IMR-90 (cell line): Measurements from ENCODE around the gene F12. TPM values are rescaled to one million over a fixed set of nuclear protein-coding genes. Genes with fewer than 3 reads are reported as not detected.
"Not testable (repeated sequence)": the region's sequence is repeated elsewhere in the genome, so short reads cannot be mapped to it uniquely, and the experiment has no call there.

ENCODE experiments used
- ATAC-seq: fragments of 200-7000 bp; cut with Tn5 transposase; 2 replicates; pipeline ENCODE4 v1.9.1; 2020; ENCODE audit warnings: low read depth, mild to moderate bottlenecking, moderate library complexity
- BruUV-seq: library from RNA; stranded (reverse); fragments of 400-500 nt; replicated peaks from 2 replicates; lab custom pipeline; 2021; lab: Mats Ljungman, UMichigan
- CTCF ChIA-PET: fragments of 300-600 bp; formaldehyde crosslinking; extraction: SDS; loops from one replicate; lab custom pipeline; 2021; ENCODE audit warnings: antibody characterized with exemption; lab: Yijun Ruan, JAX
- POLR2A ChIA-PET: fragments of 300-600 bp; sonication (Branson Sonifier 250); formaldehyde crosslinking; loops from one replicate; lab custom pipeline; 2022; ENCODE audit warnings: antibody characterized with exemption; ENCODE audit not compliant: unreplicated experiment; lab: Charles Lee
- DNase-seq: peaks from one replicate; pipeline ENCODE4 v3.0.0; 2013
- H2AFZ ChIP-seq: replicated peaks from 2 replicates; pipeline ENCODE3; 2013; ENCODE audit warnings: low read length, mild to moderate bottlenecking; ENCODE audit not compliant: poor library complexity
- H2AK5ac ChIP-seq: 2 replicates; pipeline ENCODE4 v1.6.1; 2013; ENCODE audit warnings: low read depth, low read length, inconsistent platforms
- H2AK9ac ChIP-seq: replicated peaks from 2 replicates; pipeline ENCODE3; 2013; ENCODE audit warnings: mild to moderate bottlenecking, low read depth, low read length, moderate library complexity; ENCODE audit not compliant: poor library complexity
- H2BK120ac ChIP-seq: 2 replicates; pipeline ENCODE4 v1.6.1; 2013; ENCODE audit warnings: low read depth, low read length, inconsistent platforms
- H2BK15ac ChIP-seq: 3 replicates; pipeline ENCODE4 v1.6.1; 2013; ENCODE audit warnings: low read depth, low read length, inconsistent platforms
- H2BK20ac ChIP-seq: 2 replicates; pipeline ENCODE4 v1.6.1; 2013; ENCODE audit warnings: low read depth, mild to moderate bottlenecking, inconsistent platforms, low read length, moderate library complexity
- H2BK5ac ChIP-seq: 2 replicates; pipeline ENCODE4 v1.6.1; 2013; ENCODE audit warnings: mild to moderate bottlenecking, low read depth, low read length, inconsistent platforms; ENCODE audit not compliant: poor library complexity, severe bottlenecking
- H3K14ac ChIP-seq: replicated peaks from 2 replicates; pipeline ENCODE4 v1.6.1; 2013; ENCODE audit warnings: low read depth, low read length, inconsistent platforms
- H3K18ac ChIP-seq: 2 replicates; pipeline ENCODE4 v1.6.1; 2013; ENCODE audit warnings: low read depth, low read length, control low read depth
- H3K23ac ChIP-seq: 2 replicates; pipeline ENCODE4 v1.6.1; 2013; ENCODE audit warnings: low read depth, low read length, inconsistent platforms
- H3K27ac ChIP-seq: 2 replicates; pipeline ENCODE4 v1.5.1; 2013; ENCODE audit warnings: mild to moderate bottlenecking, control low read depth, low read length; ENCODE audit not compliant: insufficient read depth
- H3K27me3 ChIP-seq: 2 replicates; pipeline ENCODE4 v1.6.1; 2013; ENCODE audit warnings: low read length; ENCODE audit not compliant: control insufficient read depth, insufficient read depth
- H3K36me3 ChIP-seq: 2 replicates; pipeline ENCODE4 v1.6.1; 2013; ENCODE audit warnings: low read length, mixed read lengths; ENCODE audit not compliant: control insufficient read depth, insufficient read depth
- H3K4ac ChIP-seq: 2 replicates; pipeline ENCODE4 v1.6.1; 2013; ENCODE audit warnings: low read depth, low read length, inconsistent platforms
- H3K4me1 ChIP-seq: 2 replicates; pipeline ENCODE4 v1.6.1; 2013; ENCODE audit warnings: low read length, mixed read lengths; ENCODE audit not compliant: control insufficient read depth, insufficient read depth
- H3K4me2 ChIP-seq: 2 replicates; pipeline ENCODE4 v1.6.1; 2013; ENCODE audit warnings: low read depth, mild to moderate bottlenecking, control low read depth, low read length, moderate library complexity
- H3K4me3 ChIP-seq: 2 replicates; pipeline ENCODE4 v1.5.1; 2013; ENCODE audit warnings: low read depth, mild to moderate bottlenecking, control low read depth, low read length, moderate library complexity; ENCODE audit not compliant: insufficient read depth
- H3K56ac ChIP-seq: 2 replicates; pipeline ENCODE4 v1.6.1; 2013; ENCODE audit warnings: low read length, inconsistent platforms; ENCODE audit not compliant: insufficient read depth; ENCODE audit errors: extremely low read depth
- H3K79me1 ChIP-seq, 2 experiments: 2 replicates each; pipeline ENCODE4 v1.6.1; 2013; ENCODE audit warnings: low read length in 2 of 2, inconsistent platforms in 1 of 2, low read depth in 1 of 2
- H3K9ac ChIP-seq: 2 replicates; pipeline ENCODE4 v1.6.1; 2013; ENCODE audit warnings: low read depth, low read length, control low read depth
- H3K9me1 ChIP-seq: 2 replicates; pipeline ENCODE4 v1.6.1; 2013; ENCODE audit warnings: low read length, inconsistent platforms; ENCODE audit not compliant: insufficient read depth
- H3K9me3 ChIP-seq: 2 replicates; pipeline ENCODE4 v1.6.1; 2013; ENCODE audit warnings: low read length; ENCODE audit not compliant: control insufficient read depth, insufficient read depth
- H4K20me1 ChIP-seq: 2 replicates; pipeline ENCODE4 v1.6.1; 2013; ENCODE audit warnings: low read length, inconsistent platforms; ENCODE audit not compliant: insufficient read depth
- H4K5ac ChIP-seq: 2 replicates; pipeline ENCODE4 v1.6.1; 2013; ENCODE audit warnings: mild to moderate bottlenecking, low read depth, low read length, control low read depth
- H4K8ac ChIP-seq, 2 experiments: 2 replicates each; pipeline ENCODE4 v1.6.1; 2013; ENCODE audit warnings: low read depth in 2 of 2, low read length in 2 of 2, control low read depth in 1 of 2, inconsistent platforms in 1 of 2
- H4K91ac ChIP-seq: 2 replicates; pipeline ENCODE4 v1.6.1; 2013; ENCODE audit warnings: low read depth, low read length, inconsistent platforms; ENCODE audit not compliant: insufficient read depth
- CEBPB ChIP-seq: IDR thresholded peaks from 2 replicates; pipeline ENCODE4 v1.6.1; 2012; ENCODE audit warnings: low read depth, low read length, improper control_type of control experiment
- CTCF ChIP-seq: conservative IDR thresholded peaks from 2 replicates; pipeline ENCODE4 v1.5.1; 2012; ENCODE audit warnings: mild to moderate bottlenecking, low read depth, low read length, improper control_type of control experiment
- MAFK ChIP-seq: IDR thresholded peaks from 2 replicates; pipeline ENCODE4 v1.6.1; 2012; ENCODE audit warnings: low read depth, low read length, improper control_type of control experiment
- MAZ ChIP-seq: IDR thresholded peaks from 2 replicates; pipeline ENCODE4 v1.6.1; 2012; ENCODE audit warnings: low read depth, mild to moderate bottlenecking, low read length, improper control_type of control experiment, moderate library complexity, borderline replicate concordance
- WGBS, 2 experiments: methylation state at CpG; one replicate each; pipeline versions ENCODE4 v1.1.5 to v1.1.7; 2013; ENCODE audit warnings: missing lambda C conversion rate in 2 of 2; ENCODE audit not compliant: insufficient read length in 1 of 2; ENCODE audit errors: extremely low coverage in 2 of 2; 5-methylcytosine and 5-hydroxymethylcytosine counted together
- dilution Hi-C: fragments of 300-500 bp; cut with HindIII; formaldehyde crosslinking; loops from one replicate; pipeline ENCODE4 v1.14.3; 2018; ENCODE audit warnings: low sequenced_read_pairs; ENCODE audit not compliant: unreplicated experiment
- in situ Hi-C: fragments of 300-500 bp; cut with MboI; formaldehyde crosslinking; loops from 3 replicates; pipeline ENCODE4 v1.14.3; 2019; ENCODE audit warnings: low sequenced_read_pairs, inconsistent platforms, mixed read lengths
- intact Hi-C: fragments of 100-400 bp; cut with micrococcal nuclease; formaldehyde crosslinking; loops from 2 replicates; pipeline ENCODE4 v1.10.0; 2022
- polyA plus RNA-seq, 3 experiments: library from polyadenylated mRNA; depleted of rRNA; stranded (reverse); fragments of >200 nt; gene quantifications; 2 replicates each; pipeline ENCODE4 v1.2.3, GENCODE V29; 2012; ENCODE audit warnings: low replicate concordance in 1 of 3
- total RNA-seq: library from RNA; depleted of rRNA; stranded (reverse); fragments of >200 nt; gene quantifications from 2 replicates; pipeline ENCODE4 v1.2.3, GENCODE V29; 2012

The F12 gene
- total and polyA plus RNA-seq, 2 of the 4 experiments (the other 2 are of a cell fraction): 0.36 to 1.2 TPM

DNA sequence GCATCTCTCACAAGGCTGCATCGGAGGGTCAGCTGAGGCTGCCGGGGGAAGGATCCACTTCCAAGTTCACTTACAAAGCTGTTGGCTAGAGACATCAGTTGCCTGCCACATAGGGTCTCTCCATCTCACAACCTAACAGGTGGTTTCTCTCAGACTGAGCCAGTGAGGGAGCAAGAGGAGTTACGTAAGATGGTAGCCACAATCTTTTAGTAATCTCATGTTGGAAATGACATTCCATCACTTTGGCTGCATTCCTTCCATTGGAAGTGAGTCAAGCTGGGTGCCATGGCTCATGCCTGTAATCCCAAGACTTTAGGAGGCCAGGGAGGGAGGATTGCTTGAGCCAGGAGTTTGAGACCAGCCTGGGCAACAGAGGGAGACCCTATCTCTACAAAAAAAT is 9.7 kb upstream of the F12 start:
- no peak overlapping the region for H2AFZ ChIP-seq
- ChIA-PET CTCF (interaction anchor here (1.0 kb wide), 1 partner anchor 15 kb away, joined by 3 read pairs; no protein-coding TSS in a partner anchor), POLR2A (no interaction called here)
- DNase-seq (peak; percentile 81), ATAC-seq (peak; percentile 78)
- H3K23ac ChIP-seq: no peak overlapping the region
- dilution Hi-C loops: no loop called here
- no peaks in the 10 kb centered on the region for H4K20me1 ChIP-seq
- H2AK9ac ChIP-seq: no peak overlapping the region
- intact Hi-C loops: no loop called here
- no peak overlapping the region for H2BK15ac ChIP-seq
- no peaks in the 10 kb centered on the region for H3K36me3 ChIP-seq
- no peak overlapping the region for H2AK5ac ChIP-seq
- H3K9me3 ChIP-seq: no peaks in the 10 kb centered on the region
- no peaks in the 10 kb centered on the region; the same call in 1 of the 2 replicates for H3K27me3 ChIP-seq
- no peak overlapping the region for H3K9ac ChIP-seq
- H3K4me3 ChIP-seq: no peak overlapping the region
- no peak overlapping the region for H4K8ac ChIP-seq
- H3K4me2 ChIP-seq: no peak overlapping the region
- H3K27ac ChIP-seq: no peak overlapping the region
- TF ChIP-seq MAFK (no peak), CEBPB (peak; percentile 82), CTCF (no peak), MAZ (no peak)
- no peak overlapping the region for H3K4ac ChIP-seq
- H3K79me1 ChIP-seq: no peaks in the 10 kb centered on the region
- H4K91ac ChIP-seq: no peak overlapping the region
- no peak overlapping the region for H3K56ac ChIP-seq
- in situ Hi-C loops: no loop called here
- BruUV-seq: no TSS peak
- H4K5ac ChIP-seq: no peak overlapping the region
- no peak overlapping the region for H3K14ac ChIP-seq
- no peak overlapping the region for H2BK120ac ChIP-seq
- H3K4me1 ChIP-seq: no peaks in the 10 kb centered on the region
- no peak overlapping the region for H2BK20ac ChIP-seq
- no peak overlapping the region for H2BK5ac ChIP-seq
- no CpG with 5 or more reads among the region's 3 CpGs for WGBS, 2 experiments
- H3K9me1 ChIP-seq: no peaks in the 10 kb centered on the region
- no peak overlapping the region for H3K18ac ChIP-seq

DNA sequence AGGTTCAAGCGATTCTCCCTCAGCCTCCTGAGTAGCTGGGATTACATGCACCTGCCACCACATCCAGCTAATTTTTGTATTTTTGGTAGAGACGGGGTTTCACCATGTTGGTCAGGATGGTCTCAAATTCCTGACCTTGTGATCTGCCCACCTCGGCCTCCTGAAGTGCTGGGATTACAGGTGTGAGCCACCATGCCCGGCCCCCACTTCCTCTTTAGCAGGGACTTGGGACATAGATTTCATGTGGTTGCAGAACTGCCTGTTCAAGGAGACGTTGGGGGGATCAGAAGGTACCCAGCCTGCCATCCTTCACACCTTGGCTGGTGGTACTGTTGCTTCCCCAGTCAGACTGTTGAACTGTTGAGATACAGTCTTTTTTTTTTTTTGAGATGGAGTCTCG is 7.7 kb upstream of the F12 start:
- H2AK9ac ChIP-seq, intact Hi-C loops, H3K9me3 ChIP-seq, H2BK120ac ChIP-seq, H4K20me1 ChIP-seq, H3K4ac ChIP-seq, H3K9ac ChIP-seq, H2BK20ac ChIP-seq, H4K8ac ChIP-seq, H3K4me1 ChIP-seq, H2BK5ac ChIP-seq, H3K18ac ChIP-seq, POLR2A ChIA-PET, H3K27ac ChIP-seq, H3K79me1 ChIP-seq, BruUV-seq, H4K91ac ChIP-seq, H3K27me3 ChIP-seq, H3K14ac ChIP-seq, H3K4me2 ChIP-seq, in situ Hi-C loops, H3K4me3 ChIP-seq, H4K5ac ChIP-seq, H3K23ac ChIP-seq, H2AK5ac ChIP-seq, H3K56ac ChIP-seq, H2BK15ac ChIP-seq, H3K9me1 ChIP-seq, ATAC-seq, H3K36me3 ChIP-seq, H2AFZ ChIP-seq, DNase-seq, dilution Hi-C loops: not testable (repeated sequence)
- WGBS, 2 experiments: 60% methylated on average over 1 of the region's 6 CpGs; no CpG with 5 or more reads in 1 of the 2 experiments
- CTCF ChIA-PET: interaction anchor here (0.8 kb wide), 1 partner anchor 13 kb away, joined by 4 read pairs; no protein-coding TSS in a partner anchor
